GM18502 (cell line): ENCODE data around the gene NOC4L.
"Not testable (repeated sequence)": the region's sequence is repeated elsewhere in the genome, so short reads cannot be mapped to it uniquely, and the experiment has no call there.

Experiments used
- ATAC-seq: cut with Tn5 transposase; IDR thresholded peaks from one replicate; pipeline ENCODE4 v1.9.1; 2021; ENCODE audit warnings: mild to moderate bottlenecking; ENCODE audit not compliant: unreplicated experiment, poor library complexity

Gene NOC4L

DNA sequence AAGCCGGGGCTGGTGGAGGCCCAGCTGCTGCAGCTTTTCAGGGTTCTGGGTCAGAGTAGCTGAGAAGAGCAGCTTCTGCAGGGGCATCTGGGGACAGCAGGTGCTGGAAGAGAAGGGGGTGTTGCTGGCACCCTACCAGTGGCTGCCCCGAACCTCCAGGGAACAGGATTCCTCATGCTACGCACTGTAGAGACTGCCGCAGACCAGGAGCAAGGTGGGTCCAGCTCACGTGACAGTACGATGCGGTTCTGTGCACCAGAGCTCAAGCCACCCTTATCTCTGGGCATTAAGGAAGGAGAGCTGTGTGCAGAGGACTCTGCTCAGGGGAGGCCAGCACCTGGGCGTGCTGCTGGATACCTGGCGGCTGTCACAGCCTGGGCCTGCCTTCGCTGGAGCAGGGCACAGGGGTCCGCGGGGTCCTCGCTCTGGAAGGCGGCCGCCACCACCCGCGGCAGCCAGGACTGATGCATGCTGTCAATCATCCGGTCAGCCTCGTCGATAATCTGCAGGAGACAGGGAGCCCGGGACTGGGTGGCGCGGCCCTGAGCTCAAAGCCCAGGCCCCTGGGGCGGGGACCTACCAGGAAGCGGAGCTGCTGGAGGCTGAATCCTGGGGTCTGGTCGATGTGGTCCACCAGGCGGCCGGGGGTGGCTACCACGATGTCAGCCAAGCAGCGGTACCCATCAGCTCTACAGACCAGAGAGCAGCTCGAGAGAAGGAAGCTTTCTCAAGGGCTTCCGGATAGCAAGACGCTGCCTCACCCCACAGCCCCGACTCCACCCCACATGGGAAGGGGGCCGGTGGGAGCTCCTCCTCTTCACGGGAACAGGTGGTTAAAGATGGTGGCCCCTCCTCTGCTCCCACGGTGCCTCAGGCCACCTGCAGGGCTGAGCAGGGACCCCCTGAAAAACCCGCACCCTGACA, 3.1 kb upstream of the NOC4L start:
- ATAC-seq: no peak

DNA sequence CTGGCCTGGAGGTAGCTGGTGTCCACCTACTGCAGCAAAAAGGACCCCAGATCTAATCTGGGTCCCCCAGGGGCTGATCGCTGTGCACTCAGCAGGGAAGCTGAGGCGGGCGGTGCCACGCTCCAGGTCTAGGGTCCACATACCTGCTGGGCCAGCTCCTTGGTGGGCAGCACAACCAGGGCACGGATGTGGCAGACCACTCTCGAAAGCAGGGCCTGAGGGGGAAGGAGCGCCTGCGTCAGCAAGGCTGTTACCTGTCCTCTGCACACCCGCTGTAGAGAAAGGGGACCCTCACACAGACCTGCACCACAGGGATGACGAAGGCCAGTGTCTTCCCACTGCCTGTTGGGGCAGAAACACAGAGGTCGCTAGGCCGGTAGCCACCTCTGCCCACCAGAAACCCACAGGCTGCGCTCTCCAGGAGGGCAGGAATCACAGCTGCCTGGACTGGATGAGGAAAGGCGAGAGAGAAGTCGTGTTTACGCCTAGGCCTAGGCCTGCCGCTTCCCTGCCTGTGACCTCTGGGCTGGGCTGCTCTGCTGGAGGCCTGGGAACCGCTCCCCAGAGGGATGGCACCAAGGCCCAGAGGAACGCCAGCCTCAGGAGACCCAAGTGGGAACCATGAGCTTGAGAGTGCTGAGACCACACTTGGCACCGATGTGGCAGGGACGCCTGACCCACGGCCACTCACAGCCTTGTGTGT, 2.1 kb upstream of the NOC4L start:
- no peak for ATAC-seq

DNA sequence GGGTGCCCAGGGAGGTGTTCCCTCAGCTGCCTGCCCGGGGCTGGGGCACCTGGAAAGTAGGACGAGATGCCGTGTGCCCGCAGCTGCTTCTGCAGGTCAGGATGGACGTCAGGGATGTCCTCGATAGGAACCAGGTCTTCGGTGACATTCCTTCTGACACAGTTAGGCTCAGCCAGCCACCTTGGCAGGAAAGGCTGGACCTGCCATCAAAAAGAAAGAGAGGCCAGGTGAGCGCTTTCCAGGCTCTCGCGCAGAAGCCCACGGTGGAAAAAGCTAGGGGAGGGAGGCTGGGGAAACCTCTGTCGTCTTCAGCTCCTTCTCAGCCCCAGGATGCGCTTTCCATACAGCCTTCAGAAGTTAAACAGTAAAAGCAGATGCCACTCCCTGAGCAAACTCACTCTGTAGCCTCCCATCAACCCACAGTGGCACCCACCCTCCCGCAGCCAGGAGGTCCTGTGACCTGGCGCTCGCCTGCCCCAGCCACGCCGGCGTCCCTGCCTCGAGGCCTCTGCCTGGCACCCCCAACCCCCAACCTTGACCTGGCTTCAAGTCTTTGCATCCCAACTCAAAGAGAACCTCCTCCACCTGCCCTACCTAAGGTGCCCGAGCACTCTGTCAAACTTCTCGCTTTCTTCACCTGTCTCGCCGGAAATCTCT, 1.4 kb upstream of the NOC4L start:
- no peak for ATAC-seq

DNA sequence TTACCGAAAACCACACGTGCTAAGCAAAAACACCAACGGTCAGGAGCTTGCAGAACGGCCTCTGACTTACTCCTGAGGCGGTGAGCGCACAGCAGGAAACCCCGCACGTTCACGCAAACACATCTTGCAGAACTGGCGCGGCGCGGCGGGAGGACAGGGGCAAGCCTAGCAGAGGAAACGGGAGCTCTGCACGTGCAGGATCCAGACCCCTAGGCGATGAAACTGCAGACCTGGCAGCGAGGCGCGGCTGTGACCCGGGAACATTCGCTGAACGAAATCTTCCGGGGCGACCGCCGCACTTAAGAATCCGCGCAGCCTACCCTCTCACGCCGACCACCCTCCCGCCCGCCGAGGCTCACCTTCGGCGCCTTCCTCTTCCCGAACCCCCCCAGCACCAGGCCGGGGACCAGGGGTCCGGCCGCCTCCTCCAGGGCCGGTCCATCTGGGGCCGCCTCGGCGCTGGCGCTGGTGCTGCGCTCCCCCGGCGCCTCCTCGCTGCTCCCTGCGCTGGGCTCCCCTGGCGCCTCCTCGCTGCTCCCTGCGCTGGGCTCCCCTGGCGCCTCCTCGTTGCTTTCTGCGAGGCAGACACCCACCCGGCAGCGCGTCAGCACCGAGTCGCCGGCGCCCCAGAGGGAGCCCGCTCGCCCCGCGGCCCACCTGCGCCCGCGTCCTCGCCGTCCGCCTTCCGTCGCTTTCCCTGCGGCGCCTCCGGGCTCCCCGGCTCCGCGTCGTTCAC, 753 bp upstream of the NOC4L start:
- peak; percentile 39 for ATAC-seq

DNA sequence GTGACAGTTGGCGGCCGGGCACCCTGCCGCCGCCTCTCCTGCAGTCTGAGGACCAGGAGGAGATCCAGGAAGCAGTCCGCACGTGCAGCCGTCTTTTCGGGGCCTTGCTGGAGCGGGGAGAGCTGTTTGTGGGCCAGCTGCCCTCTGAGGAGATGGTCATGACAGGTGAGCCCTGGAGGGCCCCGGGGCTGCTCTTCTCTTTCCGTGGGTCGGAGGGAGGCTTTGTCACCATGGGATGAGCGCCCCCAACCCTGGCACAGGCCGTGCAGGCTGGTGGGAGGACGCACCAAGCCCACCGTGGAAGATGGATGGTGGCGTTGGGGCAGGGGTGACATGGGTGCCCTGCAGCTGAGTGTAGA, 532 bp downstream of the NOC4L start:
- peak; percentile 2 for ATAC-seq

DNA sequence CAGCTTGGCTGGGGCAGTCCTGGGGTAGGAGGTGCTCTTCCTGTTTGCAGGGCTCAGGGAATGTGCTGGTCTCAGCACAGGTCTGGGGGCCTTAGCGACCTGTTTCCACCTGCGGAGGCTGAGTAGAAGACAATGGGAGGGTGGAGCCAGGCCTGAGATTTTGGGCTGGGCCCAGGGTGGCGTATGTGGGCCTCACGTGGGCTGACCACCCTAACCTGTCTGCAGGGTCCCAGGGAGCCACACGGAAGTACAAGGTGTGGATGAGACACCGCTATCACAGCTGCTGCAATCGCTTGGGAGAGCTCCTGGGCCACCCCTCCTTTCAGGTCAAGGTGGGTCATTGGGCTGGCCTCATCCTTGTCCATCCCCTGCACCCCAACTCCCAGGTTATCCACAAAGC, 1.1 kb downstream of the NOC4L start:
- no peak for ATAC-seq

DNA sequence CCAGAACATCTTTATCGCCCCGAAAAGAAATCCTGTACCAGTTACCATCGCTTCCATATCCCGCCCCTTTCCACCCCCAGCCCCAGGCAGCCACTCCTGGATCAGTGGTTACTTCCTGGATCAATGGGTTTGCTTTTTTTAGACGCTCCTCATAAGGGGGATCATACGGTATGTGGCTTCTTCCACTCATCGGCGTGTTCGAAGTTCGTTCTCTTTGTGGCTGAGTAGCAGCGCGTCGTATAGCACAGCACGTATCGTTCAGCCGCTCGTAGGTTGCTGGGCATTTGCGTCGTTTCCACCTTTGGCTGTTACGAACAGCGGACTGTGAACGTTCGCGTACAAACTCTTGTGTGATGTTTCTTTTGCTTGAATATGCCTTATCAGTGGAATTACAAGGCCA, 1.8 kb downstream of the NOC4L start:
- ATAC-seq: no peak

DNA sequence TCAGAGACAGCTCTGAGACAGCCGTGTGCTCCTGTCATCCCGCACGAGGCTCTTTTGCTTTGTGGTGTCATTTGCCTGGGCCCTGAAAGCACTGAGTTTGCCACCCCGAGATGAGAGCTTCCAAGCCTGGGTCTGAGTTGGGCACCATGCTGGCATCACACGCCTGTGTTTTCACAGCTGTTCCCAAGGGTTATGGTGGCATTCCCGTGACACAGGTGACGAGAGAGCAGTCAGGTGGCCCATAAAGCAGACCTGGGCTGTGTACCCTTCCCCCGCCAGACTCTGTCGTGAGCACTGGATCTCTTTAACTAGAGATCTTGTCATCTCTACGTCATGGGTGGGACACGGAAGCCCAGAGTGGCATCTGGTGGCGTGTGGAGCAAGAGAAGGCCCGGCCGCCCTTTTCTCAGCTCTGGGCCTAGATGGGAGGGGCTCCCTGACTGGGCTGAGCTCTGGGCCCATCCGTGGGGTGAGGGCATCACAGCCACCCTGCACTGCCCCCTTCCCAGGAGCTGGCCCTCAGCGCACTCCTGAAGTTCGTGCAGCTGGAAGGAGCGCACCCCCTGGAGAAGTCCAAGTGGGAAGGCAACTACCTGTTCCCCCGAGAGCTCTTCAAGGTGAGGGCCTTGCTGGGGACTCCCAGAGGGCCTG, 2.6 kb downstream of the NOC4L start:
- no peak for ATAC-seq

DNA sequence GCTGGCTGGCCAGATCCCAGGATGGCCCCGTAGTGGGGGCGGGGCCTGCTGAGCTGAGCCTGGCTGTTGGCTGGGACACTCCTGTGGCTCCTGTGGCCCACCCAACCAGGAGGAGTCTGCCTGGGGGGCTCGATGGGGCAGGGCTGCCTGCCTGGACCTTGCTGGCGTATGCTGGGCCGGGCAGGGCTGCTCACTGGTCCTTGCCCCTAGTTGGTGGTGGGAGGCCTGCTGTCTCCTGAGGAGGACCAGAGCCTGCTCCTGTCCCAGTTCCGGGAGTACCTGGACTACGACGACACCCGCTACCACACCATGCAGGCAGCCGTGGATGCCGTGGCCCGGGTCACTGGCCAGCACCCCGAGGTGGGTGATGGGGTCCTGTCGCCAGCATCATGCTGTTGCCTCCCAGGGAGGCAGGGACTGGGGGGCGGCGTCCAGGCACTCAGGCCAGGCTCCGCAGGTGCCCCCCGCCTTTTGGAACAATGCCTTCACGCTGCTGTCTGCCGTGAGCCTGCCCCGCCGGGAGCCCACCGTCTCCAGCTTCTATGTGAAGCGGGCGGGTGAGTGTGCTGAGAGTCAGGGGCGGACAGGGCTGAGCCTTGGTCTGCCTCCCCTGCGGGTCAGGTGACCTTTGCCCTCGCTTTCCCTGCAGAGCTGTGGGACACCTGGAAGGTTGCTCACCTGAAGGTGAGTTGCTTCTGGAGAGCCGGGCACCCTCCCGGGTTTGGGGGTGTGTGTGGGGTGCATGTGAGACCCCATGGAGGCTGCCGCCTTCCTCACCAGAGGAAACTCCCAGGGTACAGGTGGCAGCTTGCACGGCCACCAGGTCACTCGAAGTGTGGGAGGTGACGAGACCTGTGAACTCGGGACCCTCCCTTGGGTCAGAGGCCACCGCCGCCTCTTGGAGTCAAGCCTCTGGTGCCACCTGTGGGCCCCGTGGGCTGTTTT, 3.4 kb downstream of the NOC4L start:
- ATAC-seq: no peak

DNA sequence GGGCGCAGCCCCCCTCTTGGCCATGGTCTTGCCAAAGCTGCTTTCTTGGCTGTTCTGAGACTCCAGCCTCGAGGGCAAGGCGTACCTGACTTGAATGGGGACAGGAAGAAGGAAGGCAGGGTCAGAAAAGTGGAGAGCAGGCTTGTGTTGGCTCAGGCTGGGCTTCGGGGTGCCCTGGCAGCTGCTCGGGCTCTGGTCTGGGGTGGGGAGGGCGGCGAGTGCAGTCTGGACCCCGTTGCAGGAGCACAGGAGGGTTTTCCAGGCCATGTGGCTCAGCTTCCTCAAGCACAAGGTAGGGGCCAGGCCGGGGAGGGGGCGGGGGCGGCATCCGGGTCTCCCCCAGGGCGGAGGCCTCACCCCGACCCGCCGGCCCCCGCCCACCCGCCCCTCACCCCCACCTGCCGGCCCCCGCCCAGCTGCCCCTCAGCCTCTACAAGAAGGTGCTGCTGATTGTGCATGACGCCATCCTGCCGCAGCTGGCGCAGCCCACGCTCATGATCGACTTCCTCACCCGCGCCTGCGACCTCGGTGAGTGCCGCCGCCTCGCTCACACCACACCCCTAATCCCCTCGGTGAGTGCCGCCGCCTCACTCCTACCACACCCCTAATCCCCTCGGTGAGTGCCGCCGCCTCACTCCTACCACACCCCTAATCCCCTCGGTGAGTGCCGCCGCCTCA, 4.2 kb downstream of the NOC4L start:
- no peak for ATAC-seq

DNA sequence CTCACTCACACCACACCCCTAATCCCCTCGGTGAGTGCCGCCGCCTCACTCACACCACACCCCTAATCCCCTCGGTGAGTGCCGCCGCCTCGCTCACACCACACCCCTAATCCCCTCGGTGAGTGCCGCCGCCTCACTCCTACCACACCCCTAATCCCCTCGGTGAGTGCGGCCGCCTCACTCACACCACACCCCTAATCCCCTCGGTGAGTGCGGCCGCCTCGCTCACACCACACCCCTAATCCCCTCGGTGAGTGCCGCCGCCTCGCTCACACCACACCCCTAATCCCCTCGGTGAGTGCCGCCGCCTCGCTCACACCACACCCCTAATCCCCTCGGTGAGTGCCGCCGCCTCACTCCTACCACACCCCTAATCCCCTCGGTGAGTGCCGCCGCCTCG, 5.3 kb downstream of the NOC4L start:
- not testable (repeated sequence) for ATAC-seq

DNA sequence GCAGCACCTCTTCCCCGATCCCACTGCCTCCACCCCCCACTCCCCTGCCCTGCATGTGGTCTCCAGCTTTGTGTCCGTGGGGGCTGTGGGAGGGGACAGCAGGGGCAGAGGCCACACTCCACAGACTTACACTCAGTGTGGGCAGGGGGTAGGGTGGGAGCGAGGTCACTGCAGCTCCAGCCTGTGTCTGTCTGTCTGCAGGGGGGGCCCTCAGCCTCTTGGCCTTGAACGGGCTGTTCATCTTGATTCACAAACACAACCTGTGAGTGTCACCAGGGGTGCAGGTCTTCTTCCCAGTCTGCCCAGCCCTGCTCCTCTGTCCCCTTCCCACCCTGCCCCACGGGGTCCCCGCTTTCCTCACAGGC, 6.5 kb downstream of the NOC4L start:
- ATAC-seq: no peak

DNA sequence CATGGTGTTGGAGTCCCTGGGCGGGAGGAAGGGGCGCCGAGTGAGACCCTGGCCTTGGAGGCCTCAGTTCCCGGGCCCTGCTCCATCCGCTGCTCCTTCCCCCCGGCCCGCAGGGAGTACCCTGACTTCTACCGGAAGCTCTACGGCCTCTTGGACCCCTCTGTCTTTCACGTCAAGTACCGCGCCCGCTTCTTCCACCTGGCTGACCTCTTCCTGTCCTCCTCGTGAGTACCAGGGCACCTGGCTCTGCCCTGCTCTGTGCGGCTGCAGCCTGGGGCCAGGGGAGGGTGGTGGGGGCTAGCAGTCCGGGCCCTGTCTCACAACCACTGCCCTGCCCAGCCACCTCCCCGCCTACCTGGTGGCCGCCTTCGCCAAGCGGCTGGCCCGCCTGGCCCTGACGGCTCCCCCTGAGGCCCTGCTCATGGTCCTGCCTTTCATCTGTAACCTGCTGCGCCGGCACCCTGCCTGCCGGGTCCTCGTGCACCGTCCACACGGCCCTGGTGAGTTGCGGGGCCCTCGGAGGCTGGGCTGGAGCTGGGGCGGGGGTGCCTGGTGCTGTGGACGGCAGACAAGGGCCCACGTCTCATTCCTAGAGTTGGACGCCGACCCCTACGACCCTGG, 7.0 kb downstream of the NOC4L start:
- ATAC-seq: no peak

DNA sequence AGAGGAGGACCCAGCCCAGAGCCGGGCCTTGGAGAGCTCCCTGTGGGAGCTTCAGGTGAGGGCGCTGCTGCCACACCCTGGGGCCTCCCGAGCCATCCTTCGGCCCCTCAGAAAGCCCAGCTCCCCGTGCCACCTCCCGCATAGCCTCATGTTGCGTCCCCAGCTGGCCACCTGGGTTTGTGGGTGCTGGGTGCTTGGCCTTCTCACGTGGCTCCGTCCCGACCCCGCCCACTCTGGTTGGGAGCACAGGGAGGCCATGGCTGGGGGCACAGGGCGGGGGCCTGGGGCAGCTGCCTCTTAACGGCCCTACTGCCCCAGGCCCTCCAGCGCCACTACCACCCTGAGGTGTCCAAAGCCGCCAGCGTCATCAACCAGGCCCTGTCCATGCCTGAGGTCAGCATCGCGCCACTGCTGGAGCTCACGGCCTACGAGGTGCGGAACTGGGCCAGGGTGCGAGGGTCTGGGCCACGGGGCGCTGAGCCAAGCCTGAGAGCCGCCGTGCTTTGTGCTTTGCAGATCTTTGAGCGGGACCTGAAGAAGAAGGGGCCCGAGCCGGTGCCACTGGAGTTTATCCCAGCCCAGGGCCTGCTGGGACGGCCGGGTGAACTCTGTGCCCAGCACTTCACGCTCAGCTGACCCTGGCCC, 7.6 kb downstream of the NOC4L start:
- ATAC-seq: no peak

DNA sequence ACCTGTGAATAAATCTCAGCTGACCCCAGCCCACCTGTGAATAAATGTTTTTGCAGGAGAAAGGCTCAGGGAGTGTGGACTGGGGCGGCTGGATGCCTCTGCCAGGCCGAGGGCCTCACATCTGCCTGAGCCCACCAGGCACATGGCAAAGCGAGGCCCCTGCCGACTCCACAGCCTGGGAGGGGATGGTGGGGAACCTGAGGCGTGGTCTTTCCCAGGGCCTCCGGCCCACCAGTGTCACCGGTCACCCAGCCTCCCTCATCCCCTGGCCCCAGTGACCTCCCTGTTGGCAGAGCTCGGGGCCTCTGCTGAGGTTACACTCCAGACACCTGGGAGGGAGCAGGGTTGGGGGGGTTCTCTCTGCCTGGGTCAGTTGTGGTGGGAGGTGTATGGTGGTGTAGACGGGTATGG, 8.2 kb downstream of the NOC4L start:
- ATAC-seq: no peak

DNA sequence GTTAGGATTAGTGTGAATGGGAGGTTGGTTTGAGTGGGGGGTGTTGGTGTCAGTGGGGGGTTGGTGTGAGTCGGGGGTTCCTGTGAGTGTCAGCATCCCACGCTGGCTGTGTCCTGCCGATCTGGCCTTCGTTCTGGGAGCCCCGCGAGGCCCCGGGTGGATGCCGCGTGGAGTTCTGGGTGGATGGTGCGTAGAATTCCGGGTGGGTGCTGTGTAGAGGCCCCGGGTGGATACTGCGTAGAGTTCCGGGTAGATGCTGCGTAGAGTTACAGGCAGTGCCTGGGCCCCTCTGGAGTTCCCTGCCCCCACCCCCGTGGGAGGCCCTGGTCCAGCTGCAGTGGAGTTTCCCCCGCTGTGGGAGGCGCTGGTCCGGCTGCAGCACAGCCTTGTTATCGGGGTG, 8.7 kb downstream of the NOC4L start:
- ATAC-seq: no peak

DNA sequence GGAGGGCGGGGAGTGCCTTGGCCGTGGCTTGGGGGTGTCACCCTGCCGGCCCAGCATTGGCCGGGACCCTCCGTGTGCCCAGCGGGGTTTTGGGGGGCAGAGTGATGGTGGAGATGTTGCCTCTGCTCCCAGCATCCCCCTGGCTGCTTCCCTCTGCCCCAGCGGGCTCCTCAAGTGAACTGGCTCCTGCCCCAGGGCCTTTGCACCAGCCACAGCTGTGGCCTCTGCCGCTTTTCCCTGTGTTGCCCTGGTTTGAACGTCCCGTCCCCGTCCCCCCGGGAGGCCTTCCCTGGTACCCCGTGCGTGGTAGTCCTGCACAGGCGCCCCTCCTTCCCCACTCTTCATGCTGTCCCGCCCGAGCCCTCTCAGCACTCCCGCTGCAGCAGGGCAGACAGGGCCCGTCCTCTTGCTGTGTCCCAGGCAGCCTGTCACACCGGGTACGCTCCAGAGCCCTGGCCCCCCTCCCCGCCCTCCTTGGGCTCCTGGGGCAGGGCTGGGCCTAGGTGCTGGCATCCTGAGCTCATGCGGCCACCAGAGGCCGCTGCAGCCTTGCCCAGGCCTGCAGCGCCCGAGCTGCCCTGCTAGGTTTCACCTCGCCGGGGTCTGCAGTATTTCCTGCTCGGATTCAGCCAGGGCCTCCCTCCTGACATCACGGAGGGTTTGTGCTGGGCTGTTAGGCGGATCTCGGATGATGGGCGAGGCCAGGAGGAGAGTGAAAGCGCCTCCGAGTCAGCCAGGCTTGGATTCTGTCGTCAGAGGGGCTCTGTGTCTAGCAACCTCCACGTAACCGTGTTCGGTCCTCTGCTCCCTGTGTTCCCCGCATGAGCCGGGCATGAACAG, 9.5 kb downstream of the NOC4L start:
- ATAC-seq: peak; percentile 87
